ENCODE results near the gene LAP3. TPM values are rescaled to one million over a fixed set of nuclear protein-coding genes. Genes with fewer than 3 reads are reported as not detected.
"Not testable (repeated sequence)": the region's sequence is repeated elsewhere in the genome, so short reads cannot be mapped to it uniquely, and the experiment has no call there.

The LAP3 gene
- total RNA-seq, 1 donor from 2014 or later, result 59.0 TPM

DNA sequence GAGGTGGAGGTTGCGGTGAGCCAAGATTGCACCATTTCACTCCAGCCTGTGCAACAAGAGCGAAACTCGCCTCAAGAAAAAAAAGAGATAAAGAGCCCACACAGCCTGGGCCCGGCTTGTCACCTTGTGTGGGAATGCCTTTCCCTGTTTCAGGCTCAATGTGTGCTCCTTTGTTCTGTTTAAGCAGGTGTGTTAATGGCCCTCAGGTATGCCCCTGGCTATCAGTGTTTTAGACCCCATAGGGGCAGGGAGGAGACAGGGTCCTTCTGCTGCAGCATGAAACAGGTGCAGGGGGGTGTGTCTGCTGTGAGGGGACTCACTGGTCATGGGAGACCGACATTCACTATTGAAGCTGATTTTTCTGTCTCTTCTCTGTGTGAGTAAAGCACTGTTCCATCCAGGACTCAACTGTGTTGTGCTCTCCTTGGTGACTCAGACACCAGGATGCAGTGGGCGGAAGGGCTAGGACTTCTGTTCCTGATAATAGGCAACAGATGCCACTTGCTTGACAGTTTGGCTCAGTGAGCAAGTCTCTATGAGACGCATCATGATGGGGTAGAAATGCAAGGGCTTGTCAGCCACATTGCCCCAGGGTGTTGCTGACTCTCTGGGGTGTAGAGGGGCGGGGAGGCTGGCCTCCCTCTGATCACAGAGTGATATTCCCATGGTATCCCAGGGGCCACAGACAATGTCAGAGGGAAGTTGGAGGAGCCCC lies 15.6 kb upstream of the LAP3 start:
- peak; percentile 73 for DNase-seq (ENCODE audit: low read depth)

DNA sequence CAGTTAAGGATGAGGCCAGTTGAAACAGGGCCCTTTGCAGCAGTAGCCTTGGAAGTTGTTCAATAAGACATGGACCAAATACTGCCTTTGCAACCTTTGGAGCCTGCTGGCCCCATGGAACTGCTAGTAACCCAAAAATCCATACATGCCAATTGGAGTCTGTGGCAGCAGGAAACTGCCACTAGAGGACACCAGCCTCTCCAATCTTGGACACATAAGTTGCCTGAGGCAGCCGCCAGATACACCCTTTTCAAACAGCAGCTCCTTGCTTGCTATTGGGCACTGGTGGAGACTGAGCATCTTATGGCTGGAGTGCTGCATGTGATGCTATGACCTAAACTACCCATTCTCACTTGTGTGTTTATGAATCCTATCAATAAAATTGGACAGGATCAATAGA lies 14.8 kb upstream of the LAP3 start:
- DNase-seq (ENCODE audit: low read depth), result no peak

DNA sequence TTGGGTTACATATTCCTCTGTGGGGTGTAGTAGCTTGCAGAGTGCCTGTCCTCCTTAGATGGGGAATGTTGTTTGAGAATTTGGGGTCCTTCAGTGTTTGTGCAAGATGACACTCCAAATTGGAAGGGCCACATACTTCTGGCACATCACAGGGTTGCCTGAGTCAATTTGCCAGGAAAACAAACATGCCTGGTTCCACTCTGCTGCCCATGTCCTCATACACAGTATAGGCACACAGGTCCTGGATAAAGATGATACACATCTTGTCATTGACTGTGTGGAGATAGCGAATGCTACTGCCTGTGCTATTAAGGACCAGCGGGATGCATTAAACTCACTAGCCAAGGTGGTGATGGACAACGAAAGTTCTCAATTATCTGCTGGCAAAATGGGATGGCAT lies 11.2 kb upstream of the LAP3 start:
- no peak for DNase-seq (ENCODE audit: low read depth)

DNA sequence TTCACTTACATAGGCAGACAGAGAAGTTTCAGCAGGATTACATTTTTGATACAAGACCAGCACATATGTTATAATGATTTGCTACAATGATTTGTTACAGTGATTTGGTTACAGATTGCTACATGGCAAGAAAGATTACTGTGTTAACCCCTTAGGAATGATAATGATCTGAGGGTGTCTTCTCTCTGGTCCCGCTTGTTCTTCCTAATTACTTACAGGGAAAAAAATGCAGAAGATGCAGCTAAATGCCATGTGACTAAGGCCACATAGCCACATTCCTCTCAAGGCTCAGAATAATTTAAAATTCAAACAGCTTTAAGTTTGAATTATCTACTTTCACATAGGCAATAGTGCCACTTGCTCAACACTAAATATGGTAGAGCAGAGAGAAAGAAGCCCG lies 9.7 kb upstream of the LAP3 start:
- no peak for DNase-seq (ENCODE audit: low read depth)

DNA sequence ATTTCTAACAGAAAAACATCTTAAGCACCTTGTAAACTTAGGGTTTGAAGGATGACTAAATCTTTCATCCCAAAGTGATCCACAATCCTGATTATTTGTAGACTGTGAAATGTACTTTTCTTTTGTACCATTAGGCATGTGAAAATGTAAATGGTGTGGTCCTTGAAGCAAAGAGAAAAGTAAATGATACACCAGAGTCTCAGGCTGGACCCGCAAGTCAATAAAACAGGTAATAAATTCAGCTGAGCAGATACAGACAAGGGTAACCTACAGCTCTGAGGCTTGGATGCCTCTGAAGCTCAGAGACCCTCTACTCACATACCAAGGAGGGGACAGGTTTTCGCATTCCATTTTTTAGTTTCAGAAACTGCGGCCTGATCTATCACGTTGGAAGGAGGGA lies 2.8 kb upstream of the LAP3 start:
- no peak for DNase-seq (ENCODE audit: low read depth)

DNA sequence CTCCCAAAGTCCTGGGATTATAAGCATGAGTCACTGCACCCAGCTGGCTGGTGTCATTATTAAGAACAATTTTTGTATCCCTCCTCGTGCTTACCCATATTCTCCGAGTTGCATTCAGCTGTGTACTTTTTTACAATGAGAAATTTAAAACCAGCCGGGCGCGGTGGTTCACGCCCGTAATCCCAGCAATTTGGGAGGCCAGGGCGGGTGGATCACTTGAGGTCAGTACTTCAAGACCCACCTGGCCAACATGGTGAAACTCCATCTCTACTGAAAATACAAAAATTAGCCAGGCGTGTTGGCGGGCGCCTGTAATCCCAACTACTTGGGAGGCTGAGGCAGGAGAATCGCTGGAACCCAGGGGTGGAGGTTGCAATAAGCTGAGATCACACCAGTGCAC lies 1.8 kb upstream of the LAP3 start:
- not testable (repeated sequence) for DNase-seq (ENCODE audit: low read depth)

DNA sequence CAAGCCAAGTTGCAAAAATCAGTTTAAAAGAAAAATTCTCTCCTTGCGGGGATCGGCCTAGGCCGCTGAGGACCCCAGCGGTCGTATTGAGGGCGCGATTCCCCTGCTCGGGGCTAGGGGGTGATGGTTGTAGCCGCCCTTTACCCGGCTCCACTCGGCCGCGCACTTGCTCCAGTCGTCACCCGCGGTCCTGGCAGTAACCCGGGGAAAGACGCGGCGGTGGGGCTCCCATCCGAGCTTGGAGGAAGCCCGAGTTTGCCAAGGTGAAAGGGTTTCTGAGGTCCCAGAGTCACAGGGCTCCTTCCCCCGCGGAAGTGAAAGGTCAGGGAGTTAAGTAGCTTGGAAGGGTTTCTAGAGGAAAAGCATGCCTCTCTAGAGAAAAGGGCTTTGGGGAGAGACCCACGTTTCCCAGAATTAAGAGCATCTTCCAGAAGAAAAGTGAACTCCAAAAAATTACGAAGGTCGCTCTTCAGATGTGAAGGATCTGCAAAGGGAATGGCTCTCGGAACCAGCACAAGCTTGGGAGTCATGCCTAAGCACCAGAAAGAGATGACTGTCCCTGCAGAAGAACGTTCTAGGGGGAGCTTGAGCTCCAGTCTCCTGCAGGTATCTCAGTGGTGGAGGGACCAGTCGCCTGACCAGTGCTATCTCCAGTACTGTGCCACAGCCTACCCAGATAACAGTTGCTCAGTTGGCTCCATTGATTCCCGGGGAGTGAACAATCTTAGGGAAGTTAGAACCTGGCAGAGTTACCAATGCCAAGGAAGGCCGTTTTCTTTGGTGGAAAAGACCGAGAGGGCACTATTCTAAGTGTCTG lies 875 bp downstream of the LAP3 start:
- DNase-seq (ENCODE audit: low read depth), result peak; percentile 28

DNA sequence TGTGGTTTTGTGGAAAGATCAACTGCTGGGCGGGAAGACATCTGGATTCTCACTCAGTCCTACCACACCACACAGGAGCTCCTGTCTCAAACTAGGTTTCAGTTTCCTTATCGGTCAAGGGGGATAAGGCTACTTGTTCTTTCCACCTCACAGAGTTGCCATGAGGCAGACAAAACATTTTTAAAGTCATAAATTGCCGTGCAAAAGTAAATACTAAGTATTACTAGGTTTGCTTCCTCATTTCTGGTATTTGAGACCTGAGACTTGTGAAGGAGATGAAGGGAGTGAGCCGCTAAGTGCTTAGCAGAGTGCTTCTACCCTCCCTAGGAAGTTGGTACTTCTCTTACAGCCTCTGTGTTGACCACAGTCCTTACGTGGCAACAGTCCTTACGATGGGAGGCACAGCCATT lies 1.5 kb downstream of the LAP3 start:
- no peak for DNase-seq (ENCODE audit: low read depth)

DNA sequence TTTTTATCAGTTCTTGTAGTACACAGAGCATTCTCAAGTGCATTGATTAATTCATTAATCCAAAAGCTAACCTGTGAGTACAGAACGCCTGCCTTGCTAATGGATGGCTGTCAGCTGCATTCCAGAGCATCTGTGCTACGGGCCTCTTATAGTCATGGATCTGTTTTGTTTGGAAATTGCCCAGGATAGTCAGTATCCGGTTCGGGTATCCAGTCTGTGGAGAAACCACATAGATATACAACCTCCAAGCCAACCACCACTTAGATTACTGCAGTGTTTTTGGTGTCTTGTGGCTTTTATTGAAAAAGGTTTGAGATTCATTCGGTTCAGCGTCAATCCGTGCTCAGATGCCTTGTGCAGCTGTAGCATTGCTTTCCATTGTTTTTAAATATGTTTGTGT lies 4.0 kb downstream of the LAP3 start:
- DNase-seq (ENCODE audit: low read depth), result peak; percentile 39

DNA sequence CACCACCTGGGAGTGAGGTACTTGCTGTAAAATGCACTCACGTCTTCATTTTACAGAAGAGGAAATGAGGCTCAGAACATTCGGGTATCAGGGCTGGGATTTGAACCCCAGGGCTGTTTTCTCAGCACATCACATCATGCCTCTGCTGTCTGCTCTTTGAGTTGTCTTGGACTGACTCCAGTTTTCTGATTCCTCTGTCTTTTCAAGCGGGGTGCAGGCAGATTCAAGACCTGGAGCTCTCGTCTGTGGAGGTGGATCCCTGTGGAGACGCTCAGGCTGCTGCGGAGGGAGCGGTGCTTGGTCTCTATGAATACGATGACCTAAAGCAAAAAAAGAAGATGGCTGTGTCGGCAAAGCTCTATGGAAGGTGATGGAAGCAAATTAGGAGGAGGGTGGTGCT lies 6.3 kb downstream of the LAP3 start:
- no peak for DNase-seq (ENCODE audit: low read depth)

DNA sequence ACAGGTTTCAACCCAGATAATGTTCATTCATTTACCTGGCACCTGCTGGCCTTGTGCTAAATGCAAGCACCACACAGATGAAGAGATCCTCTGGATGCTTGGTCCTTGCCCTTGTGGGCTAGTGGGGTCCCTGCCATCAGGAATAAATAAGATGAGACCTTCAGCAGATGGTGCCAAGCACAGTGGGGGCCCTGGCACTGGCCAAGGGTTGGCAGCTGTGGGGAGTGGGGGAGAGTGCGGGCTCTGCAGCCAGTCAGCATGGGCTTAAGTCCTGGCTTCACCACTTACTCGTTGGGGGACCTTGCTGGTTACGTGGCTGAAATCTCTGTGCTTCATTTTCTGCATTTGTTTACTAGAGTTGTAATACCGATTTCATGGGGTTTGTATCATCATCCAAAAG lies 6.9 kb downstream of the LAP3 start:
- no peak for DNase-seq (ENCODE audit: low read depth)

DNA sequence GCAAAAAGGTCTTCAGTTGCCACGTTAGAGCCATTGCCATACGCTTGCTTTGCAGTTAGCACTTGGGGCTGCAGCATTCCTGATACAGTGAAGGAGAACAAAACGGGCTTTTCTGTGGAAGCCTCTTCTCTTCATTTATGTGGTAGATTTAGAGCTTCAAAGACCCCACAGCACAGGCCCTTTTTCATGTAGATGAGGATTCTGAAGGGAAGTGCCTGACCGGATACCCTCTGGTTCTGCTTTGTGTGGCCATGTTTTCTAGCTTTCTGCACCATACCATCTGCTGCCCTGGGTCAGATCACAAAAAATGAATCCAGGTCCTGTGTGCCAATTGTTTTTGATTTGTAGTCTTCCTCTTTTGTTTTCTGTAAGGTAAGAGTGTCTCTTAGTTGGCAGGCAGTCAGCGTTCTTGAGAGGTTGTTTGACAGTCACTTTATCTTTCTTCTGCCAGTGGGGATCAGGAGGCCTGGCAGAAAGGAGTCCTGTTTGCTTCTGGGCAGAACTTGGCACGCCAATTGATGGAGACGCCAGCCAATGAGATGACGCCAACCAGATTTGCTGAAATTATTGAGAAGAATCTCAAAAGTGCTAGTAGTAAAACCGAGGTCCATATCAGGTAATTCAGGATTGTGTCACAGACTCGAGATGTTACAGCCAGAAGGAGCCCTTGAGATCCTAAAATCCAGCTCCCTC lies 7.7 kb downstream of the LAP3 start:
- DNase-seq (ENCODE audit: low read depth), result no peak

DNA sequence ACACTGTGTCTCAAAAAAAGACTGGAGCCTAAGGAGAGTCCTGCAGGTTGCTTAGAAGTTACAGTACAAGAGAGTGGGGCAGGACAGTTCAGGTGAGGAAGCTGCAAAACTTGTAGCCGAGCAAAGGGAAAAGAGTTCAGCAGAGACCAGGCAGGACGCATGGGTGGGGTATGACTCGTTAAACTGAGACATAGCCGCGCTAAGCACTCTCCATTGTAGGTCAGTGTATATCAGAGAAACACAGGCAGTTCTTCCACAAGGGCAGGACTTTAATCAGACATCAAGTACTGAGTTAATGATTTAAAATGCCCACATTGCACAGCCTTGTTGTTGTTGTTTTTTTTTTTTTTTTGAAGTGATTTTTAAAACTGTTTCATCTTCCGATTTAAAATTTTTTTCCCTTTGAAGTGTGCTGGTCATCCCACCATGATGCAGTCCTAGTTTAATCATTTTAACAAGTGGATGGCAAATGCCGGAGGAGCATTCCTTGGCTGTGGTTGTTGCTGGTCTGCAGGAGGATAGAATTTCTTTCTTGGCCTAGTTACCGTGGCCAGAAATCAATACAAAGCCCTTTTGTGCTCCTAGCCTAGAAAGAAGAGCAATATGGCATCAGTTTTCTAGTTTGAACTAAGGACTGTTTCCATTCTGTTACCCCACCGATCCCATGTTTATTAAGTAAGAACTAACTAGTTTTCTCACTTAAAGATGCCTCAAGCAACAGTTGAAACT lies 10.3 kb downstream of the LAP3 start:
- DNase-seq (ENCODE audit: low read depth), result peak; percentile 15

DNA sequence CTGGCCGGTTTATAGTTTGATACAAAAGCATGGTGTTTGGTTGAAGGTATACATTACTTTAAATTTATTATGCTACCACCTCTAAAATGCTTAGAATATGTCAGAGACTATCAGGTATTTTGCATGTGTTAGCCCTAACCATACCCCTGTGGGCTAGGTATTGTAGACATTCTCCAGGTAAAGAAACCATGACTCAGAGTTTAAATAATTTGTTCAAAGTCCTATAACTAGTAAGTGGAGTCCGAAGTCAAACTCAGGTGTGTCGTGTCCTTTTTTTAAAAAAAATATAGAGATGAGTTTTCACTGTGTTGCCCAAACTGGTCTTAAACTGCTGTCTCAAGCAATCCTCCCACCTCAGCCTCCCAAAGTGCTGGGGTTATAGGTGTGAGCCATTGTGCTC lies 12.4 kb downstream of the LAP3 start:
- DNase-seq (ENCODE audit: low read depth), result no peak

DNA sequence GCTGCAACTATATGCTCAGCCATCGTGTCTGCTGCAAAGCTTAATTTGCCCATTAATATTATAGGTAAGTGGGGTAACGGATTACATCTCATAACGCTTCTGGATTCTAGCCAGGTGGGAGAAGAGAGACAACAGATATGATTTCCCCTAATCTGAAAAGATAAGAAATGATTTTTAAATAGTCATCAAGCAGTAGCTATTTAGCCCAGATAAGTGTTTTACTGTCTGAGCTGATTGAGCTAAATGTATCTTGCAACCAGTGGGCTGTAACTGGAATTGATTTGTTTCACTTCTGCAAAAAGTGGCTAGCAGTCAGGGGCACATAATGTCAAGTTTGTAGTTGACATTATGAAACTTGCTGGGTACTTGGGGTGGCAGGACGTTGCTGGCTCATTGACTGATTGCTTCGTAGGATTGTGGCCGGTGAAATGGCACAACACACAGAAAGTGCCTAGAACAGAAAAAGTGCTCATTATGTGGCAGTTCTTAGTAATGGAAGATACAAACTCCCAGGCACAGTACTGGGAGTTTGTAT lies 18.5 kb downstream of the LAP3 start:
- no peak for DNase-seq (ENCODE audit: low read depth)

DNA sequence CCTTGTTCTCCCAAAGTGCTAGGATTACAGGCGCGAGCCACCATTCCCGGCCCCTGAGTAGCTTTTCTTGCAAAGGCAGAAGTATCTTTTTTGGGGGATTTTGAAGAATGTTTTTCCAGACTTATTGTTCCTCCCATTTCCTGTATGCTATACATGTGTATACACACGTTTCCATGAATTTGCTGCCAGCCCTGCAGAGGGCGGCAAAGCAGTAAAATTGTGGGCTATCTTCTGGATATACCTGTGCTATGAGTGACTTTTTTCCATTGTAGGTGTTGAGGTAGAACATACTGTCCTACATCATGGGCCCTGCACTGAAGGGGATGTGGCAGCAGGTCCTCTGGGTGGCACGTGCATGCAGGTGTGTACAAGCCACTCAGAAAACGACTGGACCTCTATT lies 20.5 kb downstream of the LAP3 start:
- DNase-seq (ENCODE audit: low read depth), result no peak

DNA sequence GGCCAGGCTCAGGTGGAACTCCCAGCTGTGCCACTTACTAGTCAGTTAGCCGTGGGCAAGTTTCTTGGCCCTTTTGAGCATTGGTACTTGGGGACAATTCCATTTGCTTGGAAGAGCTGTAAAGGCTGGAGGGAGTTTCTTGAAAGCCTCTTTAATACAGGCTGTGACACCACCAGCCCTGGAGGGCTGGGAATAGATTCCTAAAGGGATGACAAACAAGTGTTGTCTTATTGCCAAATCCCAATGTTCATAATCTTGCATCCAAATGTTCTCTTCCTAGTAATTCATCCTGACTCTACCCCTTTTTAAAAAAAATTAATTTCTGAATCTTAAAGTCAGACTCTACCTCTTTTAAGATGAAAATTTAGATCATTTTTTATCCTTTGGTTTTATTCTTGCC lies 22.8 kb downstream of the LAP3 start:
- no peak for DNase-seq (ENCODE audit: low read depth)

DNA sequence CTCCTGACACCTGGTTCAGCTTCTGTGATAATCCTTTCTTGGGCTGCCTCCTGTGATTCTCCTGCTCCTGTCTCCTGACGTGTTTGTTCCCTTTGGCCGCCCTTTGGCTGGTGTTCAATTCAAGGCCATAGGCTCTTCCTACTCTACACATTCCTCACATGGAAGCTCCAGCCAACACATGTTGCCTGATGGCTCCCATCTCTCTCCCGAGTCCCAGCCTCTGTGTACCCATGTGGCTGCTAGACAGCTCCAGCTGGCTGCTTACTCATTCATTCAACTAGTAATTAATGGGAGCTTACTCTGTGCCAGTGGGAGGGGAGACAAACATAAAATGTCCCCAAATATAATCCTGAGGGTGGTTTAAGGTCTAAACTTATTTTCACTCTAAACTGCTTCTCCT lies 28.2 kb downstream of the LAP3 start:
- DNase-seq (ENCODE audit: low read depth), result no peak

DNA sequence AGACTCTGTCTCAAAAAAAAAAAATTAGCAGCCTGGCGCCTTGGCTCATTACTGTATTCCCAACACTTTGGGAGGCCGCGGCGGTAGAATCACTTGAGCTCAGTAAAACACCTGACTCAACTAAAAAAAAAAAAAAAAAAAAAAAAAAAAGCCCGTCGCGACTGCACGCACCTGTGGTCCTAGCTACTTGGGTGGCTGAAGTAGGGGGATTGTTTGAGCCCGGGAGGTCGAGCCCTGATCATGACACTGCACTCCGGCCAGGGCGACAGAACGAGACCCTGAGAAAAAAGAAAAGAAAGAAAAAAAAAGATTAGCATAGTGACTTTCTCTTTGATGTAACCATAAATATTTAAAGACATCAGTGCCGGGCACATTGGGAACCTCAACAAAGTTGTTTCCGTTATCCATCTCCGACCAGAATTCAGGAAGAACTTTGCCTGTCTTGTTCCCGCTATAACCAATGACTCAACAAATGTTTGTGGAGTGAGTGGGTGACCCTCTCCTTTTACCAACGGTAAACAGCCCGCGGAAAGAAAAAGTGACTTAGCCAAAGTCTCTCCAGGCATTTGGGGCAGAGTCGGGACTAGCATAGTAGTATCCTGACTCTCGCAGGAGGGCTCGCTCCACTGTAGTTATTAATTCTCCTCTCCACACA lies 36.9 kb downstream of the LAP3 start:
- no peak for DNase-seq (ENCODE audit: low read depth)

DNA sequence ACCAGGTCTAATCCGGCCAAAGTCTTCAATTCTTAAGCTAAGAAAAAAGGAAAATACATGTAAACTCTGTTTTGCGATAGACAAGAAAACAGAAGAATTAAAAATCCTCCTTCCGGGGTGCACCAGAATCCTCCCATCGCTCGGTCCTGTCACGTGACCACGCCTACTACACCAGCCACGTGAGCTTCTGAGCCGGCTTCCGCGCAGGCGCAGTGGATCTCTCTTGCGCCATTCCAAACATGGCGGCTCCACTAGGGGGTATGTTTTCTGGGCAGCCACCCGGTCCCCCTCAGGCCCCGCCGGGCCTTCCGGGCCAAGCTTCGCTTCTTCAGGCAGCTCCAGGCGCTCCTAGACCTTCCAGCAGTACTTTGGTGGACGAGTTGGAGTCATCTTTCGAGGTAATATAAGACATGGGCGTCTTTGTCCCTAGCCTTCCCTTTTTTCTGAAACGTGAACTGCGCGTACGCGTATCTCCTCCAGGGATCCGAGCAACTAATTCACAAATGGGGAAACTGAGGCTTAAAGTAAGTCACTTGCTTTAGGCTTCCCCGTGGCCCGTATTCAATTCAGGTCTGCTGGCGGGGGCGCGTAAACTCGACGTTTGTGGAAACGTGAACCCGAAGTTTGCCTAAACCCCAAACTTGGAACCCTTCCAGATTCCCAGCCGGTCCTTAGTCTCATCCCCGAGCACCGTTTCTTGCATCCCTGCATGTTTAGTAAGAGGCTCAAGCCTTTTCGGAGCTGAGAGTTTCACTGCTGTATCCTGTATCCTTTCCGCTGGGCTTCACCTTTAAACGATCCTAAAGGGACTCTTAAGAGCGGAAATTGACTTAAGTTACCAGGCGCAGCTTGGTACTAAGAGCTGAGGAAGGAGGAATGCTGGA lies 37.7 kb downstream of the LAP3 start, which contains the start of gene MED28:
Gene MED28 (plus strand): TSS at position 226 of the 884 bp plus-strand sequence. CDS start 14 bp downstream, at position 240.
- peak; percentile 97 for DNase-seq (ENCODE audit: low read depth)
